Inflammatory macrophage (primary cell): Measurements from ENCODE around the gene ABHD17B.
"Not testable (repeated sequence)": the region's sequence is repeated elsewhere in the genome, so short reads cannot be mapped to it uniquely, and the experiment has no call there.

Experiments
- DNase-seq, 2 donors: peaks; one replicate each; pipeline ENCODE4 v3.0.0-alpha.2; 2020 to 2022
- total RNA-seq, 18 experiments: gene quantifications; one replicate each; lab custom pipeline; 2026; ENCODE audit warnings: mixed read lengths in 6 of 18, inconsistent platforms in 2 of 18; lab: John Stamatoyannopoulos, UW

The ABHD17B gene
- total RNA-seq: 8.5 to 22.9 (median 14.5) reads per million in 18 experiments

DNA sequence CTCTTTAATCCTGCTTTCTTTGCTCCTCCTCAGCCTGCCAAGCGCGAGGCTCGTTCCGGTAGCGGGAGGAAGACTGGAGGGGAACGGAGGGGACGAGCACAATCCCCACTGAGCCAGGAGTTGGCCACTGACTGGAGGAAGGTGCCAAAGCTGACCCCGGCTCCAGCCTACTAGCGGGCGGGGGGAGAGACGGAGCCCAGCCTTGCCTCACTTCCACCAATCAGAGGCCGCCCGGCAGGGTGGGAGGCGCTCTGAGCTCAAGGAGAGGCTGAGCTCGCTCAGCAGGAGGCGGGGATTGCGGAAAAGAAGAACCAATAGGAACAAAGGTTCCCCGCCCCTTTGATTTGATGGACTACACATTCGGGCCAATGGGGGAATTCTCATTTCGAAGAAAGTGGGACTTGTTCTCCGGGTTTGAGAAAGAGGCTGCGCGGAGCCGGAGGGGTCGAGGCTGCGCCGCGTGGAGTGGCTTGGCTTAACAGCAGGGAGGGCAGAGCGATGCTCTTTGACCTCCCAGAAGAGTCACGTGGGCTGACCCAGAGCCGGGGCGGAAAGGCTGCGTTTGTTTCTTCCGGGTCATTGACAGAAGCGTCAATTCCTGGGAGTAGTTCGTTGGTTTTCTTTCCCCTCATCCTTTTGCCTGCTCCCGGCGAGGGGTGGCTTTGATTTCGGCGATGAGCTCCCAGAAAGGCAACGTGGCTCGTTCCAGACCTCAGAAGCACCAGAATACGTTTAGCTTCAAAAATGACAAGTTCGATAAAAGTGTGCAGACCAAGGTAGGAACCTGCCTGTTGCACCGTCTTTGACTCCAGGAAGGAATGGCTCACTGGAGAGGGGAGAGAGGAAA, at the start of gene ABHD17B, which contains the start of gene C9orf85:
ABHD17B (minus strand) TSS at position 133 of the 847 bp plus-strand sequence. CDS start 36,113 bp downstream, outside the sequence.
C9orf85 (plus strand) TSS at position 579 of the 847 bp plus-strand sequence; CDS start at position 675, 96 bp downstream.
- DNase-seq: peak; percentile 99 to 100

DNA sequence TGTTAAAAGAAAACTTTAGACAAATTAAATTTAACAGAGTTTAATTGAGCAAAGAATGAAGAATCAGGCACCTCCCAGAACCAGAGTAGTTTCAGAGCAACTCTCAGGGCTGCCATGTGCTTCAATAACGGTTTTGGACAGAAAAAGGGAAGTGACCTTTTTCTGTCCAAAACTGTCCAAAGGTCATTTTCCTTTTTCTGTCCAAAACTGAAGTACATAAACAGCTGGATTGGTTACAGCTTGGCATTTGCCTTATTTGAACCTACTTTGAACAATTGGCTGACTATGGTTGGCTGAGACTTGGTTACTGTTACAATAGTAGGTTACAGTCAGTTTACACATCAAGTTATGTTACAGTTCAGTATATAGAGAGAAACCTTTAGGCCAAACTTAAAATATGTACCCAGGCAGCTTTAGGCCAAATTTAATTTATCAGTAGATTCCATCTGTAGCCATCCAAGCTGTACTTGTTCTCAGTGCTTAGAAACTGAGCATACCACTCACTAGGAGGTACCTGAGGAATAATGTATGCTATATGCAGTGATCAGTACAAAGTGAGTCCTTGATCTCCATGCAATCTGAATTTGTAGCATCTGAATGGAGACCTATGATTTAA, 44.4 kb upstream of the ABHD17B start:
- peak; percentile 28 to 32 for DNase-seq

DNA sequence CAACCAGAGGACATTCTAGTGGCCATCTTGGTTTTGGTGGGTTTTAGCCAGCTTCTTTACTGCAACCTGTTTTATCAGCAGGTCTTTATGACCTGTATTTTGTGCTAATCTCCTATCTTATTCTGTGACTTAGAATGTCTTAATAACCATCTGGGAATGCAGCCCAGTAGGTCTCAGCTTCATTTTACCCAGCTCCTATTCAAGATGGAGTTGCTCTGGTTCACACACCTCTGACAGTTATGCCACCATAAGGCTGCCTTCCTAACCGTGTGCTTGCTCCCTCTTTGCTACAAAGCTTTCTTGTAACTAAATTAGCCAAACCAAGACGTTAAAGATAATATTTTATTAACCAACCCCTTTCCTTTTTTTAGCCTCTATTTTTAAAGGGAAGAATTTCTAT, 43.7 kb upstream of the ABHD17B start:
- not testable (repeated sequence) for DNase-seq

DNA sequence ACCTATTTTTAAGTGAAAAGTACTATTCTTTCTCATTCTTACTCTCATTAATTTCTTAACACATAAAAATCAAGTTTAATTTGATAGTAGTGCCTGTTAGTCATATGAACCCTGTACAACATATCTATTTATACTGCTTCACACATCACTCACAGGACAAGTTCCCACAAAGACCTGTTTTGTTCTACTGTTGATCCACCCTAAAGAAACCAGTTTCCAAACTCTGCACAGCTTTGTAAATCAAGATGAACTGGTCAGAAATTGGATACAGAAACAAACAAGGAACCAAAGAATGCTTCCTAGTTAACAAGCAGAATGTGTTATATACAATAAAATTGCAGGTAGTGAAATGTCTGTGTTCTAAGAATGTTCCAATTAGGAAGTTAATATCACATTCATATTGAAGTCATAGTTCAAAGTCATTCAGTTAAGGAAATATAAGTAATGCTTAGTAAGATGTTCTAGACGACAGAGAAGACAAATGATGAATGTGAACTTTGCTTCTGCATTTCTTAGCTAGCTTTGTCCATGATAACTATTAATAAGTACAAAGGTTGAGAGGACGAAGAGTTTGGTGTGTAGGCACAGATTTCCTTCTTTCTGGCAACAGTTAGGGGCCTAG, 33.9 kb upstream of the ABHD17B start:
- no peak for DNase-seq

DNA sequence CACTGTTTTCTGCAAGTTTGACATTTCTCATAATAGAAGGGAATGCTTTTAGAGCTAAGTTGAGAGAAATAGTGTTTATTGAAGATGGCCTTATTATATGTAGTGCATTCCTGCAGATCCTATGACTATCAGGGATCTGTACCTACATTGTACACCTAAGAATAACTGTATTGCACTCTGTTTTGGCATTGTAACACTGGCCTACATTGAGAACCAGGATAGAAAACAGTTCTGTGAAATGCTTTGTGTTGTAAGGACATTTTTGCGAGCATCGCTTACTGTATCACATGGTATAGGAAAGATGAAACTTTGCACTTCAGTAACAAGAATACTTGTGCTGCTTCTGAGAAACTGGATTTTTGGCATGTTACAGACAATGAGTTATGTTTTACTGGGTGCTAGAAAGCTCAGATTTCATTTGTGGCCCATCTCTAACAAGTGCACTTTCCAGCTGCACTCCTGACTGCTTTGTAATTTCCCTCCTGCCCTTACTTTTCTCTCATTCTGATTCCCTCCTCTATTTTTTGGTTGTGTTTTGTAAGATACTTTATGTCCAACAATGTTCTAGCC, 31.1 kb upstream of the ABHD17B start:
- no peak for DNase-seq

DNA sequence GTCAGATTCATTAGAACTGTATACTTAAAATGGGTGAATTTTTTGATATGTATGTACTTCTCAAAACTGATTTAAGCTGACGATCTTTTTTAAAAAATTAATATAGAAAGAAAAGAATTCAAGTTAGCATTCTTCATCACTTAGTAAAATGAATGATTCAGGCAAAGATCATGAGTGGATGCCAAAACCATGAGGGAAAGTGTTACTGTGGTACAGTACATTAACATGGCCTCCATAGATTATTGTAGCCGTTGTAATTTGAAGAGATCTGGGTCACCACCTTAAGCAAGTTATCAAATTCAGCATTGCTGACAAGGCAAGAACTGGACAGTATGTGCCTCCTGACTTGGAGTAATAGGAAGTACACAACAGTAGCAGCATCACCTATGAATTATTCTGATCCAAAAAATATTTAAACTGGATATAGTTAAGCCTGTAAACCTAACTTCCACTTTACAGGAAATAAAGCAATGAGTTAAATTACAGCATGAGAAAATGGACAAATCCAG, 30.1 kb upstream of the ABHD17B start:
- no peak for DNase-seq

DNA sequence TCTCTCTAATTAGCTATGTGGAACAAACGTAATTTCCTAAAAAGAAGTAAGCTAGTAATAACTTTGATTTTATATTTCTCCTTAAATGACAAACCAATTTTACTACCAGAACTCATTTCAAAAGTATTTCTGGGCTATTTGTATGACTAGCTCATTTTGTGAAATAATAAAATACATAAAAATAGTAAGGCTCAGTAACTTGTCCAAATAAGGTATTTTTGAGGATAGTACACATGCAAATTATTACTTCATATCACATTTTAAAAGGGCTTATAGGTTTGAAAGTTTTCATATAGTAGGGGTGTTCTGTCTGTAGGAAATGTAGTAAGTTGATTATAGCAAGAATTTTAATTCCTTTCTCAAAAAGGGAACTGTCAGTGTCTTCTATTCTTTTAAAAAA, 26.9 kb upstream of the ABHD17B start:
- no peak for DNase-seq

DNA sequence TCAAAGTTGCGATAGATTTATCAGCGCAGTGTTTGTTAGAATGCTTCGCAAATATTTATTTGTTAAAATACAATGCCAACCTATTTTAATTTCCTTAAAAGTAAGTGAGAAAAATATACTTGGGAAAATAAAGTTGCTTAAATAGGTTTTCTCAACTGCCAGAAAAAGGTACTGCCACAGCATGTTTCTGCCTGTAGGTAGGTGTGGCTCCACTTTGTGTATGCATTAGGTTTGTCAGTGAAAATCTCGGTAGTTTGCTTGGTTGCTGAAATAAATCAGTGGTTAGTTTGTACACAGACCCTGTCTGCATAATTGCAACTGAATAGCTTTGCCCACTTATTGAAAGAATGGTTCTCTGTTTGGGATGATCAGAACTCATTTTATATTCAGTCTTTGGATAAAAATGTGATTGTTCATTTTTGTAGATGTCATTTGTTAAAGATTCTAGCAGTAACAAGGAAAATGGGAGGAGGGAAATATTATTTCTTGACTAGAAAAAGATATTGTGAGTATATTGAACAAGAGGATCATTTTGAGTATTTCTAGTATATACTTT, 26.2 kb upstream of the ABHD17B start:
- DNase-seq: no peak

DNA sequence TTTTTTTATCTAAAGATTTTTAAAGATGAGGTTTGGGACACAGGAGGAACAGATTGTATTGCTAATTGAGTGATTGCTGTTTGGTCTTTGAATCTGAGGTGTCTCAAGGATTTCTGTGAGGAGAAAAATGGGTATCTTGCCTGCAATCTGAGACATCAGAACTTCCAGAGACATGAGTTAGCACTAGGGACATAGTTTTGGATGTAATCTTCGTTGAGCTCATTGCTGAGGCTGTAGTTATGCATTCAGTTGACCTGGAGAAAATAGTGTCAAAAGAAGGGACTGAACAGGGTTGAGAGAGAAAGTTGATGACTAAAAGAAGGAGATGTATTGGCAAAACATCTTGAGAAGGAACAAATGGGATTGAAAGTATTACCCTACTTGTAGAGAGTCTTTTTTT, 25.1 kb upstream of the ABHD17B start:
- DNase-seq: no peak

DNA sequence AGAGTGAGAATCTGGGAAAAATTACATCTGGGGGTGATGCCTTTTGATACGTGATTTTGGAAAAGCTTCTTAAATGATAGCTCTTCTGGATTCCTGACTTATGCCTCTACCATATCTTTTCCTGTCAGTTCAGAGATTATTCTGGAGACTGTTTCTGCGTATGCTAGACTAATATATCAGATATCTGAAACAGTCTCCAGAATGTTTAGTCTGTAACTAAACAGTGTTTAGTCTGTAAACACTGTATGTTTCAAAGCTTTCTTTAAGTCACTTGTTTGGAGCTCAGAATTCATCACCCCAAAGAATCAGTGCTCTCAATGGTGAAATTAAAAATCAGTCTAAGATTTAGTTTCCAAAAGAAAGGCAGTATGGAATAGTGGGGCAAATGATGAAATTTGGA, 20.2 kb upstream of the ABHD17B start:
- DNase-seq: no peak

DNA sequence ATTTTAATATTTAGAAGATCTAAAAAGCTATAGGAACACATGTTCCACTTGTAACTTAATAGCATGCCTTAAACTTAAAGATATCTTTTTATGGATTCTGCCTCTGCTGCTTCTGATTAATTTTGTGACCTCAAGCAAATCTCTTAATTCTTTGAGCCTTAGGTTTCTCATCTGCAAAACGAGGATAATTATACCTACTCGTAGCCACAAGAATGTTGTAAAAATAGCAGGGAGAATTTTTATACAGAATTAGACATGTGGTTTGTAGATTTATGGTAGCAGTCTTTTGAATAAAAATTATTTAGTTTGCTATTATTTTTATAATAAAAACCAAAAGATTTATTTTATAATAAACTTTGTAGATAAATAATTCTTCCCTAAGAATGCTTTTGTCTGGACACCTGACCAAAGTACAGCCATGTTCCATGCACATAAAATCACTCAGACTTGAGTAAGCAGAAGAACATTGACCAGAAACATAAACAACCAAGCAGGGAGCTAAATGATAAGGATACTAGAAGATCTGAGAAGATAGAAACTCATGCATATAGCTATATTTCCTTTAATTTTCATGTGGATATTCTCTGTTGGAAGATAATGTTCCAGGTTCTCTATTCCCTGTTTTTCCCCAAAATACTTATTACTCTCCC, 18.9 kb upstream of the ABHD17B start:
- no peak for DNase-seq

DNA sequence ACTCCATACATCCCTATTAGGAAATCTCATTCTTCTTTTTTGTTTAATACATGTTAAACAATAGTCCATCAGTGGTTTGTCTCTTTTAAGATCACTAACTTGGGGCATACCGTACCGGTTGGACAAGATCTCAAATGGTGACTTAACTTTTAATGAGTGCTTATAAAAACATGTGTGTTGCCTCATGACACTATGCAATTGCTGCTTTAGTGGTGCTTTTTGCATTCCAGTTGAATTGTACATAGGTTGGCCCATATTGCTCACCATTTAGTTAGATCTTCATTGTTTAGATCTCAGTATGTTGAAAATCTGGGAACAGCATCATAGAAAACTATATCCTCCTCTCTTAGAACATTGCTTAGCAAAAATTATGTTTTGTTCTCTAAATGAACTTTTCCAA, 18.2 kb upstream of the ABHD17B start:
- no peak for DNase-seq

DNA sequence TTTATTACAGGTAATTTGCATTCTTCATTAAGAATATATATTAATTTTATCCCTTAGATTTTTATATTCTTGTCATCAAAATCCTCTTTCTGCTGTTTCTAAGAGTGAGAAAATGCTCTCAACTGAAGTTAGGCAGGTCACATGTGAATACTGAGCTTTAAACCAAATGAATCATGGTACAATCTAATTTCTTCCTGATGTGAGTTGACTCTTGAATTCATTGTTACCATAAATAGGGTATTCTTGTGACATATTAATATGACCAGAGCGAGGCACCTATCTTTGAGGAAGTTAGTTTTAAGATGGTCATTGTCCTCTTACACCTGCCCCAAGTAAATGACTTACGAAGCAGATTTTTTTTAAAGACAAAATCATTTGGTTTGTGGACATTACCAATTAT, 17.8 kb upstream of the ABHD17B start:
- DNase-seq: no peak

DNA sequence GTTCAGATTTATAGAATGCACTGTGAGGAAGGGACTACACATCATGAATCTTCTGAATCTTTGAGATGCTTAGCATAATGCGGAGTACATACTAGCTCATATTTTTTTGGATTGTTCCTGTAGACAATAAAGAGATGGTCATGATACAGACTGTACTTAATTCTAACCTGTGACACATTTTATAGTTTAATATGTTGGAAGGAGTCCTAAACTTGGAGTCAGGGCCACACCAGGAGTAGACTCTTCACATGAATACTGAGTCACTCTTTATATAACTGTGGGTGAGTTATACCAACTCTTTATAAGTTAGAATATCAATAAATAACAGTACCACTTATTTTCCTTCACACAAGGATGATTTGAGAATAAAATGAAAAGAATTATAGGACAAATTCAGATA, 17.4 kb upstream of the ABHD17B start:
- no peak for DNase-seq

DNA sequence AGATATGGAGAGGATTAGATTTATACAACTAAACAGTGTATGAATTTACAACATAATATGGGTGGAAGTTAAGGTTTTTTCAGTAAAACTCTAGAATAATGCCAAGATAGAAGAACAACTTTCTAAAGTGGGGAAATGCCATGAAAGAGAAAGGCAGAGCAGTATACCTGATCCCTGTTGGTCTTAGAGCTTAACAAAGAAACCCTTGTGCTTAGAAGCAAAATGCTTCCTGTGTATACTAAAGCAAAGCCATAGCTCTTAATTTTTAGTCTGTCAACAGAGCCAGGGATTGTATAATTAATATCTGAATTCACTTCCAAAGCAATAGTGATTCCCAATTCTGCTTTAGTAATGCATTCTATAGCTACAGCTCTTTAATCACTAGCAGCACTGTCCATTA, 14.8 kb upstream of the ABHD17B start:
- no peak for DNase-seq

DNA sequence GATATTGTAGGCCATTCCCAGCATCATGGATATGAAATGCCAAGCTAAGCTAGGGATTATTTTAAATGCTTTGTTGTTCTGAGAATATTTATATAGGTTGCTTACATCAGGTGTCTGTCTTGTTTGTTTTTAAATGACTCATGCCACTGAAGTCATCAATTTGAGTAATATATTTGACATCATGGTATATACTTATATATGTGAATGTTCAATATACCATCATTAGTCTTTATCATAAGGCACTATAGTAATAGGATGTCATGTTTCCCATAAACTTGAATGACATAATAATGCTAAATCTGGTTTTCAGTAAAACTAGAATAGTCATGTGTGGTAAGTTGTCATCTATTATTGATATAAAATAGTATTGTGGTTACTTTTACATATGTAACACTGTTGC, 13.6 kb upstream of the ABHD17B start:
- DNase-seq: no peak

DNA sequence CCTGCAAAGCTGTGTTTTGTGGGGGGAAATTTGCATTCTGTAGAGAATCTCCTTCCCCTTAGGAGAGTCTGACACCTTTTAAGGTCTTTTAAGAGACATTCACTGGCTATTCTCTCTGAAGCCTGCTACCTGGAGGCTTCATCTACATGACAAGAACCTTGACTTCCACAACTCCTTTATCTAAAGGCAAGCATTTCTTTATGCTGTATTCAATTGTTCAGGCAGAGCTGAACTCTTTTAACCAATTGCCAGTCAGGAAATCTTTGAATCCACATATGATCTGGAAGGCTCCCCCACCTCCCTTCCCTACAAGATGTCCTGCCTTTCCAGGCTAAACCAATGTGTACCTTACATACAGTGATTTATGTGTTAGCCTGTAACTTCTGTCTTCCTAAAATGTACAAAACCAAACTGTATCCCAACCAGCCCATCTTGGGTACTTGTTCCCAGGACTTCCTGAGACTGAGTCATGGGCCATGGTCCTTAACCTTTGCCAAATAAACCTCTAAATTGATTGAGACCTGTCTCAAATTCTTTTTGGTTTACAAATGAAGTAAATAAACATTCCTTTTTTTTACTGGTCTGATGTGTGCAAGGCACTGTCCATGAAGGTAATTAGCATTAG, 10.3 kb upstream of the ABHD17B start:
- DNase-seq: no peak

DNA sequence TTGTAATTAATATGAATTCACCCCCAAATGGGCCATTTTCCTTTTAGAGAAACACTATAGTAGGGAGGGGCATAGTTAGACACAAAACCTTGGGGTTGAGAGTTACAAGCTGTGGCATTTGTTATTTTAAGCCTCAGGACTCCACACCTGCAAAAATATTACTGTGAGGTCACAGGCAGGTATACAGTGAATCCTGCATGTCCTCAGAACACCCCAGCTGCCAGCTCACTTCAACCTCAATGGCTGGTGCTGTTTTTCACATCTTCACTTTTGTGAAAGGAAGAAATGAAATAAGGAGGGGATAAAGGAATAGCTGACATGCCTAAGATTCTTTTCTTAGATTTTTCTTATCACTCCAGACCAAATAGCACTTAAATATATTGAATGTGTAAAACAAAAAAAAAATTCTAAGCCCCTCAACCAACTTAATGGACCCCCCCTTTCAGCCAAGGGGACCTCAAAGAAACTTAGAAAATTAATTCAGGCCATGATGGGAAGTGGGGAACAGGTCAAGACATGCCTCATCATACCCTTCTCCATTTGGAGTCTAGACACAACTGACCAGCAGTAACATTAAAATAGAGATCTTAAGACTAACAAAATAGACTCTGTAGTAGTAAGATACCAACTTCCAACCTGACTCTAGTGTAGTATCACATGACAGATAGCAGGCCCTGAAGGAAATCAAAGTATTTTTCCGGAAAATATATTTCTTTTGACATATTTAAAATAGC, 9.6 kb upstream of the ABHD17B start:
- no peak for DNase-seq

DNA sequence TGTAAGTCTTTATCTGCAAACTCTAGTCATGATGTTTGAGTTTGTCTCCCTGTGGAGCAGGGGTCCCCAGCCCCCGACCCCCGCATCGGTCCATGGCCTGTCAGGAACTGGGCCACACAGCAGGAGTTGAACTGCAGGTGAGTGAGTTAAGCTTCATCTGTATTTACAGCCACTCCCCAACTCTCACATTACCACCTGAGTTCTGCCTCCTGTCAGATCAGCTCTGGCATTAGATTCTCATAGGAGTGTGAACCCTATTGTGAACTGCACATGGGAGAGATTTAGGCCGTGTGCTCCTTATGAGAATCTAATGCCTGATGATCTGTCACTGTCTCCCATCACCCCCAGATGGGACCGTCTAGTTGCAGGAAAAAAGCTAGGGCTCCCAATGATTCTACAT, 7.4 kb upstream of the ABHD17B start:
- no peak for DNase-seq

DNA sequence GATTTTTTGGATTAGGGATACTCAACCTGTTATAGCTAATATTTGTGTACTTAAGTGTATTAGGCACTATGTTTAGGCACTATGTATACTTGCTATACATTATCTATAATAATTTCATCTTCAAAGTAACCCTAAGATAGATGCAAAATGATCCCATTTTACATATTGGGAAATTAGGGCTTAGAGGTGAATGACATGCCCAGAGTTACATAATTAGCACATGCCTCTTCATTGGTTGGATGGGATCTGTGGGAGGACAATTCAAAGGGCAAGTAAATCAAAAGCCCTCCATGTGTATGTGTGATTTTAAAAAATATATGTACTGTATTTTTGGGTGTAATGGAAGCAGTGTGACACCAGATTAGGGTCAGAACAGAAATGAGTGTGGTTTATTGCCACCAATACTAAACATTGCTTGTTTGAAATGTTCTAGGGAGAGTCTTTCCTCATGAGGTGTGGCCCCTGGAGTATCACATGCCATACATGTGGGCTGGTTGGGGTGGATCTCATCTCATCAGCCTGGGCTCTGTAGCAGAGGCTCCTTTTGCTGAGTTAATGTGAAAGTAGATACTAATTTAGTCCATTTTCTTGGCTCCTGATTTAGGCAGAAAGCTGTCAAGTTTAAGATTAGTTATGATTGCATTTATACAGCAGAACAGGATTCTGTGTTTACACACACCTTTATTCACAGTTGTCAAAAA, 6.0 kb upstream of the ABHD17B start:
- peak; percentile 24 to 51 for DNase-seq
